Ovary (tissue), 9 donors: ENCODE data around the gene NLRC5. TPM values are rescaled to one million over a fixed set of nuclear protein-coding genes. Genes with fewer than 3 reads are reported as not detected.

Experiments used
- DNase-seq, 5 donors: peaks; one replicate each; pipeline ENCODE4 v3.0.0-alpha.2; 2019 to 2020
- H3K27ac ChIP-seq, 2 donors: fragments of 200-600 bp; one replicate each; pipeline versions ENCODE4 v1.5.1 to v1.8.0; 2019 to 2022
- H3K27me3 ChIP-seq: fragments of 200-600 bp; one replicate; pipeline ENCODE4 v1.8.0; 2022
- H3K36me3 ChIP-seq: fragments of 200-600 bp; sonication (generic); one replicate; pipeline ENCODE4 v1.5.1; 2019
- H3K4me1 ChIP-seq: one replicate; pipeline ENCODE4 v1.8.1; 2013; ENCODE audit warnings: mild to moderate bottlenecking, moderate library complexity; ENCODE audit not compliant: insufficient read depth
- H3K4me3 ChIP-seq: fragments of 200-600 bp; sonication (generic); one replicate; pipeline ENCODE4 v1.5.1; 2017
- H3K9me3 ChIP-seq, 2 donors: fragments of 200-600 bp in 1 of 2; sonication (generic) in 1 of 2; one replicate each; pipeline versions ENCODE4 v1.5.1 to v1.8.1; 2013 to 2019; ENCODE audit warnings: mild to moderate bottlenecking in 1 of 2, moderate library complexity in 1 of 2
- CTCF ChIP-seq, 3 donors: fragments of 450-650 bp in 2 of 3; fragments of 200-600 bp in 1 of 3; IDR thresholded peaks; one replicate each; pipeline versions ENCODE4 v1.5.1 to v1.8.0; 2016 to 2022; ENCODE audit warnings: antibody characterized with exemption in 3 of 3, mild to moderate bottlenecking in 1 of 3
- EP300 ChIP-seq: sonication (generic); formaldehyde crosslinking; IDR thresholded peaks from one replicate; pipeline ENCODE4 v1.6.1; 2017; ENCODE audit warnings: antibody characterized with exemption
- POLR2A ChIP-seq: fragments of 450-650 bp; IDR thresholded peaks from one replicate; pipeline ENCODE4 v1.6.1; 2017; ENCODE audit warnings: antibody characterized with exemption, mild to moderate bottlenecking, moderate library complexity
- WGBS, 3 donors: extraction: QIAGEN DNeasy Blood & Tissue Kit in 1 of 3; methylation state at CpG; one replicate each; pipeline versions ENCODE4 v1.1.5 to v1.1.7; 2013 to 2017; 5-methylcytosine and 5-hydroxymethylcytosine counted together
- intact Hi-C, 4 donors: fragments of 100-400 bp; cut with DNase I; formaldehyde crosslinking; loops; one replicate each; pipeline versions ENCODE4 v1.11.0 to v1.15.1; 2022 to 2023
- polyA plus RNA-seq, 2 donors: library from polyadenylated mRNA; stranded (reverse); fragments of 200-250 nt in 1 of 2; fragments of 350-450 nt in 1 of 2; fragmentation: Illumina TruSeq in 1 of 2; extraction: RNeasy Lipid Tissue Mini Kit (QIAGEN cat#74804) in 1 of 2; gene quantifications; one replicate each; pipeline ENCODE4 v1.2.3, GENCODE V29; 2013 to 2014
- total RNA-seq, 7 donors: library from RNA; depleted of rRNA in 2 of 7; stranded (reverse); fragments of >200 nt in 2 of 7; fragmentation: NEBNext Ultra II Directional in 3 of 7; extraction: Animal tissue kit (Norgen Biotek cat#: 25700) in 3 of 7; gene quantifications; one replicate each; pipeline versions ENCODE4 v1.1.0 to v1.2.4, GENCODE V29; 2016 to 2023
- donor health status: DM: no; HTN: no; CAD: no; lungs with moderate emphysema.
- donor health status: DM: no; HTN: no; CAD: no.
- donor health status: Bipolar disorder and iron deficiency.
- donor health status: DM: yes; HTN: yes; CAD: no.
- donor health status: DM: no; HTN: no; CAD: no.
- donor health status: DM: yes; HTN: yes; CAD: no.

Gene NLRC5
- total and polyA plus RNA-seq, 9 donors, result 6.0 to 29.9 (median 14.7) TPM

DNA sequence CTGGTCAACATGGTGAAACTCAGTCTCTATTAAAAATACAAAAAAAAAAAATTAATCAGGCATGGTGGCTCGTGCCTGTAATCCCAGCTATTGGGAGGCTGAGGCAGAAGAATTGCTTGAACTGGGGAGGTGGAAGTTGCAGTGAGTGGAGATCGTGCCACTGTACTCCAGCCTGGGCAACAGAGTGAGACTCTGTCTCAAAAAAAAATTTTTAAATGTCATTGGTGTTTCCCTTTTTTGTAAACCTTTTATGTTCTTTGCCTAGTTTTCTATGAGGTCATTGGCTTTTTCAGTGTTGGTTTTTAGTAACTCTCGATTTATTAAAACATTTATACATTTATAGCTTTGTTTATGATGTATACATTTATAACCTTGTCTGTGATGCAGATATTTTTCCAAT, 18.2 kb downstream of the NLRC5 start:
- no peak for DNase-seq
- WGBS, 3 donors, result 92 to 95% (median 93%) methylated on average over 3 of the region's 3 CpGs

DNA sequence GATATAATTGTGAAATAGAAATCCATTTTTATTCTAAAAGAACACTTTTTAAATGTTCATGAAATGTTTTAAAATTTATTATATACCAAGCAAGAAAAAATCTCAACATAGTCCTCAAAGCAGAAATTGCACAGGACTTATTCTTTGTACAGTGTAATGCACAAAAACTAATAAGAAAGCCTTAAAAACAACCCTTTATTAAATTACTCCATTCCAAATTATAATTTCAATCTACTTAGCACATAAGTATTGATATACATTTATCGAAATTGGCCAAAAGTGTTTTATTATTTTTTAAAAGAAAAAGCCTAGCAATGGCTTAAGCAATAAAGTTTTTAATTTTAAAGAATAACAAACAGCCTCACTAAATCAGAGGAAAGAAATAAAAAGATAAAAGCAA, 19.1 kb downstream of the NLRC5 start:
- Histone ChIP-seq H3K4me3 (no peak overlapping the region), H3K27me3 (no peaks in the 10 kb centered on the region), H3K4me1 (no peaks in the 10 kb centered on the region), H3K9me3 (no peaks in the 10 kb centered on the region), H3K27ac (no peak overlapping the region), H3K36me3 (no peaks in the 10 kb centered on the region)
- intact Hi-C loops, result no loop called here
- DNase-seq, result no peak
- TF ChIP-seq POLR2A (no peak), EP300 (no peak), CTCF (IDR thresholded peaks at IDR 0.05) (no peak)
- WGBS, 3 donors, result 69 to 85% (median 81%) methylated on average over 1 of the region's 1 CpG

More for the DNA sequence above, 18.2 kb downstream of the NLRC5 start:
- Histone ChIP-seq H3K27me3 (no peaks in the 10 kb centered on the region), H3K4me1 (no peaks in the 10 kb centered on the region), H3K9me3 (no peaks in the 10 kb centered on the region), H3K36me3 (no peaks in the 10 kb centered on the region), H3K4me3 (no peak overlapping the region), H3K27ac (no peak overlapping the region)
- no peak for TF ChIP-seq EP300
- TF ChIP-seq CTCF (IDR thresholded peaks at IDR 0.05), result no peak
- no peak for TF ChIP-seq POLR2A
- intact Hi-C loops, result no loop called here

DNA sequence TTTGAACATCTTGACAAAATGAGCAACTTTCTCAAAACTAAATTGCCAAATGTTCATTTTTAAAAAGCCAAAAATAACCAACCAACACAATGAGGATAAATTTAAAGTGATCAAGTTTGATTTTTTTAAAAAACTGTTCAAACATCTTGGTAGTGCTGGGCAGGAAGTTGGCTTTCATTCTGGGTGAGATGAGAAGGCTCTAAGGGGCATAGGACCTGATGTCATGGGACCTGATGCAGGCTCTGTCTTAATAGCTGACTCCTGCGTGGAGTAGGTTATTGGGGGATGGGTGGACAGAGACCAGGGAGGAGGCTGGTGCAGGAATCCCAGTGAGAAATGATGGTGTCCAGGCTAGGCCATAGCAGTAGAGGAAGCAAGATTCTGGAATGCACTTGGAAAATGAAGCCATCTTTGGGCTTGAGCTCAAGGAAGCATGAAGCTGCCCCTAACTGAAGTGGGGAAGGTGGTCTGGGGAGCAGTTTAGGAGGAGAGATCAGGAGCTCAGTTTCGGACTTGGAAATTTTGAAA, 20.4 kb downstream of the NLRC5 start:
- Histone ChIP-seq H3K36me3 (no peaks in the 10 kb centered on the region), H3K27ac (no peak overlapping the region), H3K4me1 (no peaks in the 10 kb centered on the region), H3K9me3 (no peaks in the 10 kb centered on the region), H3K4me3 (no peak overlapping the region), H3K27me3 (no peaks in the 10 kb centered on the region)
- 94 to 100% (median 95%) methylated on average over 2 of the region's 2 CpGs for WGBS, 3 donors
- DNase-seq, result no peak
- intact Hi-C loops, result no loop called here
- TF ChIP-seq EP300, result no peak
- TF ChIP-seq POLR2A, result no peak
- TF ChIP-seq CTCF (IDR thresholded peaks at IDR 0.05), result no peak

GRCh38 chr16:57012353-57012752, 23.0 kb downstream of the NLRC5 start:
- no peaks in the 10 kb centered on the region for H3K36me3 ChIP-seq
- WGBS, 3 donors, result 92 to 94% (median 94%) methylated on average over 13 of the region's 13 CpGs
- H3K9me3 ChIP-seq, result no peaks in the 10 kb centered on the region
- no peaks in the 10 kb centered on the region for H3K4me1 ChIP-seq
- H3K27ac ChIP-seq, result no peak overlapping the region
- no peak overlapping the region for H3K4me3 ChIP-seq
- intact Hi-C loops, result no loop called here
- DNase-seq, result no peak
- TF ChIP-seq POLR2A (no peak), CTCF (IDR thresholded peaks at IDR 0.05) (no peak), EP300 (no peak)
- no peaks in the 10 kb centered on the region for H3K27me3 ChIP-seq
